ENCODE data around the gene GLI3.

DNA sequence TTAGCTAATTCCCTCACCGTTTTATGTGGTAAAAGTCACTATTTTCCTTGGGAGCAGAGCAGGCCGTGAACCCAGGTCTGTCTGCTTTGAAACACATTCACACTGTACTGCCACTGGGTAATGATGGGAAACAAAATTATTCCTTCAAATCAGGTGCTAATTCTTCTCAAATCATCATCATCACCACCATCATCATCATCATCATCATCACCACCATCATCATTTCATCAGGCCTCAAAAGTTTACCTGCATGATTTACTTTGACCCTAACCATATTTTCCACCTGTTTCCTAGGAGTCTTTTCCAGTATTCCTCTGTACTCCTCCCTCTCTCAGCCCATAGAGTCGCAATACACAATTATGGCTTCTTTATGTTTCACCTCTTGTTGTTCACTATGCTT is 220.5 kb downstream of the GLI3 start:
- TF ChIP-seq EZH2 (IDR thresholded peaks at IDR 0.05; ENCODE audit: insufficient read depth, poor library complexity, severe bottlenecking) = no peak
- TF ChIP-seq EZH2phosphoT487 (IDR thresholded peaks at IDR 0.05; ENCODE audit: insufficient read depth, low read depth) = no peak

All from GM23248 (cell line).